Lung (tissue), 12 donors: ENCODE measurements around the gene FUNDC2. TPM values are rescaled to one million over a fixed set of nuclear protein-coding genes. Genes with fewer than 3 reads are reported as not detected.

Experiments
- ATAC-seq: fragments of 200-7000 bp; cut with Tn5 transposase; one replicate; pipeline ENCODE4 v1.9.1; 2020; ENCODE audit warnings: moderate number of reproducible peaks; ENCODE audit not compliant: insufficient read depth, low FRiP score
- DNase-seq, 3 donors: peaks; one replicate each; pipeline ENCODE4 v3.0.0-alpha.2; 2013 to 2017
- H3K27ac ChIP-seq, 2 donors: one replicate each; pipeline ENCODE4 v1.5.1; 2013; ENCODE audit warnings: mild to moderate bottlenecking in 2 of 2, moderate library complexity in 2 of 2, control low read depth in 1 of 2, inconsistent platforms in 1 of 2, low read depth in 1 of 2, low read length in 1 of 2
- H3K27me3 ChIP-seq, 3 donors: one replicate each; pipeline ENCODE4 v1.5.1; 2013; ENCODE audit warnings: low read length in 2 of 3; ENCODE audit not compliant: control insufficient read depth in 3 of 3, insufficient read depth in 3 of 3
- H3K36me3 ChIP-seq, 4 donors: one replicate each; pipeline ENCODE4 v1.5.1; 2013; ENCODE audit warnings: low read length in 4 of 4, mild to moderate bottlenecking in 1 of 4, moderate library complexity in 1 of 4; ENCODE audit not compliant: control insufficient read depth in 4 of 4, insufficient read depth in 4 of 4
- H3K4me1 ChIP-seq, 5 donors: one replicate each; pipeline ENCODE4 v1.5.1; 2013; ENCODE audit warnings: low read length in 5 of 5, mild to moderate bottlenecking in 2 of 5, moderate library complexity in 1 of 5; ENCODE audit not compliant: control insufficient read depth in 5 of 5, insufficient read depth in 5 of 5
- H3K4me3 ChIP-seq: one replicate; pipeline ENCODE4 v1.5.1; 2013; ENCODE audit warnings: mild to moderate bottlenecking, control low read depth, moderate library complexity
- H3K9ac ChIP-seq, 2 donors: one replicate each; pipeline ENCODE4 v1.5.1; 2013; ENCODE audit warnings: low read length in 2 of 2, control low read depth in 1 of 2; ENCODE audit not compliant: insufficient read depth in 1 of 2
- H3K9me3 ChIP-seq, 4 donors: one replicate each; pipeline ENCODE4 v1.5.1; 2013; ENCODE audit warnings: low read length in 3 of 4, mild to moderate bottlenecking in 1 of 4, moderate library complexity in 1 of 4; ENCODE audit not compliant: control insufficient read depth in 4 of 4, insufficient read depth in 3 of 4
- WGBS, 2 donors: extraction: QIAGEN DNeasy Blood & Tissue Kit; methylation state at CpG; one replicate each; pipeline ENCODE4 v1.1.7; 2013; 5-methylcytosine and 5-hydroxymethylcytosine counted together
- polyA plus RNA-seq, 2 donors: library from polyadenylated mRNA; stranded (reverse); fragments of 200-250 nt; gene quantifications; one replicate each; pipeline ENCODE4 v1.2.1, GENCODE V29; 2013
- total RNA-seq, 2 donors: library from RNA; depleted of rRNA in 1 of 2; stranded (reverse); fragments of >200 nt in 1 of 2; gene quantifications; one replicate each; pipeline ENCODE4 v1.2.1, GENCODE V29; 2014 to 2021
- TF ChIP-seq, protein P1 (sequence below): IDR thresholded peaks from 2 replicates; pipeline ENCODE4 v1.5.1; 2012; ENCODE audit warnings: mild to moderate bottlenecking; ENCODE audit errors: control extremely low read depth, extremely low read depth
- donor health status: control.
- donor health status: control.
- donor health status: Bipolar disorder and iron deficiency.
- donor health status: healthy.
- donor health status: DM: yes; HTN: yes; CAD: no.

Gene FUNDC2
- total and polyA plus RNA-seq, 4 donors: 43.5 to 106 (median 86.1) TPM

DNA sequence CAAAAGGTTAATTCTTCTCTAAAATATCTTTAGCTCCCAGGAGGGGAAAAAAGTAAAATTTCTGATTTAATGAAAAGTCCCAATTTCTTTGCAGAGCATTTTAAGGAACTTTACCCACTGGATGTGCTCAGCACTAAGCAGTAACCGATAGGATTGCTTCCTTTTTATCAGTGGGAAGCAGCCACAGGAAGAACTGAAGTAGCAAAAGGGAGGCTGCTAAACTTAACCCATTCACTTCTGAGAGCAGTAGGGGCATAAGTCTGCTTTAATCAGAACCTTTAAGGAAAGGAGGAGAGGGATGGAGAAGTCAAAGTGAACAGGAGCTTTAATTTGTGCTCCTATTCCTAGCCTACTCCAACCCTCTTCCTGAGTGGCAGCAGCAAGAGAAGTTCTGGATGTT lies 4.1 kb upstream of the FUNDC2 start, which contains the start of gene F8:
F8 (minus strand) TSS at position 139 of the 400 bp plus-strand sequence. CDS start 171 bp downstream, outside the sequence.
- Histone ChIP-seq H3K9ac (no peak within 1 kb of the TSS), H3K4me3 (no peak within 1 kb of the TSS), H3K27ac (peak within 1 kb of the TSS in 1 of 2 donors; percentile 21), H3K4me1 (peaks cover 0 to 2% (median 0%) of the 10 kb centered on the region in 5 donors), H3K9me3 (peaks cover 0 to 3% (median 0%) of the 10 kb centered on the region in 4 donors), H3K27me3 (no peaks in the 10 kb centered on the region), H3K36me3 (no peaks in the 10 kb centered on the region)
- DNase-seq (no peak), ATAC-seq (no peak)
- WGBS, 2 donors: 0 to 12% methylated on average over 1 of the region's 1 CpG
- TF ChIP-seq, protein P1, sequence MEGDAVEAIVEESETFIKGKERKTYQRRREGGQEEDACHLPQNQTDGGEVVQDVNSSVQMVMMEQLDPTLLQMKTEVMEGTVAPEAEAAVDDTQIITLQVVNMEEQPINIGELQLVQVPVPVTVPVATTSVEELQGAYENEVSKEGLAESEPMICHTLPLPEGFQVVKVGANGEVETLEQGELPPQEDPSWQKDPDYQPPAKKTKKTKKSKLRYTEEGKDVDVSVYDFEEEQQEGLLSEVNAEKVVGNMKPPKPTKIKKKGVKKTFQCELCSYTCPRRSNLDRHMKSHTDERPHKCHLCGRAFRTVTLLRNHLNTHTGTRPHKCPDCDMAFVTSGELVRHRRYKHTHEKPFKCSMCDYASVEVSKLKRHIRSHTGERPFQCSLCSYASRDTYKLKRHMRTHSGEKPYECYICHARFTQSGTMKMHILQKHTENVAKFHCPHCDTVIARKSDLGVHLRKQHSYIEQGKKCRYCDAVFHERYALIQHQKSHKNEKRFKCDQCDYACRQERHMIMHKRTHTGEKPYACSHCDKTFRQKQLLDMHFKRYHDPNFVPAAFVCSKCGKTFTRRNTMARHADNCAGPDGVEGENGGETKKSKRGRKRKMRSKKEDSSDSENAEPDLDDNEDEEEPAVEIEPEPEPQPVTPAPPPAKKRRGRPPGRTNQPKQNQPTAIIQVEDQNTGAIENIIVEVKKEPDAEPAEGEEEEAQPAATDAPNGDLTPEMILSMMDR: no peak

DNA sequence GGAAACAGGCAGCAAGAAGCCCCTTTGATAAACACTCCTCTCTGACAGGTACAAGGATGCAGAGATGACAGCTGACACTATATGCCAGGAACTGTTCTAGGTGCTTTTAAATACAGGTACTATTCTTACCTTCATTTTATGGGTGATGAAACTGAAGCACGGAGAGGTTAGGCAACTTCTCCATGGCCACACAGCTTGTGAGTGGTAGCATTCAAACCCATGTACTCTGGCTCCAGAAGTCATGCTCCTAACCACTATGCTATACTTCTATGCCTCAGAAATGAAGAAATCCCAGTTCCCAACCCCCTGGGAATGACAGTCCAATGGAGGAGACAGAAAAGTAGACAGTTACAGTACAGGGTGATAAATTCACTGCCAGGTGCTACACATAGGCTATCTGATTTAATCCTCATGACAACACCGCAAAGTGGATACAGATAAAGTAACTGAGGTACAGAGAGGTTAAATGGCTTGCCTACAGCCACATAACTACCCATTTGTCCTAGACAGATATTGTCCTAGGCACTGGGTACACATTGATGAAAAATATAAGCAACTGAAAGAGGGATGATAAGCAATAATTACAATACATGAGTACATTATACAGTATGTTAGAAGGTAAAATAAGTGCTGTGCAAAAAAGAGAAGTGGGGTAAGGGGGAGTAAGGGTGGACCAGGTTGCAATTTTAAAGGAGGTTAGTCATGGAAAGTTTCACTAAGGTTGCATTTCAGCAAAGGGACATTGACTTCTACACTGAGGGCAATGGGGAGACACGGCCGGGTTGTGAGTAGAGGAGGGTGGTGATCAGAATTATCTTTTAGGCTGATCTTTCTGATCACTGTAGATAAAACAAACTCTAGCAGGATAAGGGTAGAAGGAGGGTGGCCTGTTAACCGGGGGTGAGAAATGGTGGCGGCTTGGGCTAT lies 2.5 kb upstream of the FUNDC2 start:
- Histone ChIP-seq H3K9me3 (peaks cover 0 to 3% (median 1%) of the 10 kb centered on the region in 4 donors), H3K4me3 (no peak overlapping the region), H3K4me1 (peaks cover 0 to 2% (median 0%) of the 10 kb centered on the region in 5 donors), H3K27me3 (no peaks in the 10 kb centered on the region), H3K27ac (no peak overlapping the region), H3K36me3 (no peaks in the 10 kb centered on the region), H3K9ac (no peak overlapping the region)
- DNase-seq (no peak), ATAC-seq (no peak)
- 83 to 85% methylated on average over 6 of the region's 6 CpGs for WGBS, 2 donors
- TF ChIP-seq, protein P1: no peak

DNA sequence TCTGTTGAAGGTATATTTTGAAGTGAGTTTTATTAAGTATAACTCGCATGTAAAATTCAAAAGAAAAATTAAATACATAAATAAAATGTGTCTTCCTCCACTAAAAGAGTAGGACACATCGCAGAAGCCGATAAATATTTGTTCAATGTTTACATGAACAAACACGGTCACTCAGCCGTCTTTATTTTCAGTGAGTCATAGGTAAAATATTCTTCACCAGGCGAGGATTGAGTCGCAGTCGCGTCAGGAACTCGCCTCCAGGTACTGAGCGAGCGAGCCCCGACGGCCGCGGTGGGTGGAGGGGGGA lies 271 bp upstream of the FUNDC2 start:
- H3K9ac ChIP-seq: peak overlapping the region; percentile 12 to 81
- H3K36me3 ChIP-seq: no peaks in the 10 kb centered on the region
- 0 to 39% methylated on average over 14 to 16 of the region's 16 CpGs for WGBS, 2 donors
- ATAC-seq (no peak), DNase-seq (no peak)
- TF ChIP-seq, protein P1: no peak
- H3K9me3 ChIP-seq: peaks cover 0 to 3% (median 1%) of the 10 kb centered on the region in 4 donors
- H3K27ac ChIP-seq: peak overlapping the region; percentile 83 to 97
- no peaks in the 10 kb centered on the region for H3K27me3 ChIP-seq
- peaks cover 0 to 2% (median 0%) of the 10 kb centered on the region in 5 donors for H3K4me1 ChIP-seq
- H3K4me3 ChIP-seq: no peak overlapping the region
